Suppressor macrophage treated with lipopolysaccharide for 1 hour (primary cell): ENCODE data around the gene NEURL3.

Source experiments
- DNase-seq, 3 donors: peaks; one replicate each; pipeline ENCODE4 v3.0.0-alpha.2; 2020 to 2022

NEURL3 gene

GRCh38 chr2:96527286-96528005 is 22.3 kb upstream of the NEURL3 start:
- peak; percentile 68 to 76 (median 76) for DNase-seq

DNA sequence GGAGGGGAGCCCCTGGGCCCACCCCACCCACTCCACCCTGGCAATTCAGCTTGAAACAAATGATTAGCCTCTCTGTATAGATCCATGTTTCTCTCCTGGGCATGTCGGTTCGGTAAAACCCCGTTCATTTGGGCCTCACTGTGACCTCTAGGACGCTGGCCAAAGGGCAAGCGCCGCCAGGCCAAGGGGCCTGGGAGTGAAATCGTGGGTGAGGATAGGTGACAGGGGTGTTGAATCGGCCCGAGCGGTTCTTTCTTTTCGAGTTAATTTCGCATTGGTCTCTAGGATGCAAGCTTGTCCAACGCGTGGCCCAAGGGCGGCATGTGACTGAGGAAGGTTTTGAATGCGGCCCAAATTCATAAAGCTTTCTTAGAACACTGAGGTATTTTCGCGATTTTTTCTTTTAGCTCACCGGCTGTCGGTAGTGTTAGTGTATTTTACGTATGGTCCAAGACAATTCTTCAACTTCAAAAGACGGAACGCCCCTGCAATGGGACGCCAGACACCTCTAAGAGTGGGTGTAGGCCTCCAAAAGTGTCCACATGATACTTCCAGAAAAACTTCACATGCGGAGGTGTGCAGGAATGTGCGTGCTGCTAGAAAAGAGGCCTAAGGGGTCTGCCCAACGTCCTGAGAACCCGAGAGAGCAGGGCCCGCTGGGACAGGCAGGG is 21.6 kb upstream of the NEURL3 start:
- no peak for DNase-seq

GRCh38 chr2:96526101-96526591 is 21.0 kb upstream of the NEURL3 start:
- DNase-seq: no peak

DNA sequence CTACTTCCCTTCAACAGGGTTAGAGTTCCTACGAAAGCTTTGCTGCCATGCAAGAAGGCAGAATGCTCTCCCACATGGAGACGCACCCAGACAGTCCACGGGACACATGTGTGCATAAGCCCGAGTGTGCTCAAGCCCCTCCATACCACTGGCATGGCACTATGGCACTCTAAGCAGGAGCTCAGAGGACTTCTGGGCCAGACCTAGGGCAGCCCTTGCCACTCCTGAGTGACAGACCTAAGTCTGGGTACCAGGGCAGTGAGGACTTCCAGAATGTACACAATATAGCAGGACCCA is 20.0 kb upstream of the NEURL3 start:
- no peak for DNase-seq

DNA sequence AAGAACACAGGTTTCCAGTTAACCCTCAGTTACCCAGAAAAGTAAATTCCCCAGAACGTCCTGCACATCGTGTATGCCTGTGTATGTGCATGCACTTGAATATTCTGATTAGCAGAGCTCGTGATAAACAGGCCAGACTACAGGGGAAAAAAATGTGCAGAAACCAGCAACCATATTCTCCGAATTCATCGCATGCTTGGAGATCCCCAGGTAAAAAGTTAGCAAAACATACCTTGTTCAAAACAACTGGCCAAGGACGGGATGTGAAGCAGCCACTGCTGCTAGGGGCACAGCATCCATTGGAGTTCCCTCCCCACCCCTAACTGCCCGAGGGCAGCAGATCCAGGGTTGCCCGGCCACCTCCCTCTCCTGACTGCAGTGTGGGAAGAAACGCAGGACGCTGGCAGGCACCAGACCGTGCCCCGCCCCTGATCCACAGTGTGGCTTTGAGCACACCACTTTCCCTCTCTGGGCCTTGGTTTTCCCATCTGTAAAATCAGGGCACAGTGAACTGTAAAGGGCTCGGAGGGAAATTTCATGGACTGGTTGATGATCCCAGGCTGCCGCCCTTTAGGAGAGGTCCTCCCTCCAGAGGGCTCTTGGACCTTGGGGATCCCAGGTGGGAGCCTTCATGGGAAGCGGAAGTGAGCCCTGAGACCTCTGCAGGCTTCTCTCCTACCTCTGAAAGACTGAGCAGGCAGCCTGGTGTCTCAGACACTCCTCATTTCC is 19.5 kb upstream of the NEURL3 start:
- DNase-seq: no peak

- no peak for DNase-seq
Observed at GRCh38 chr2:96523659-96524481, 18.7 kb upstream of the NEURL3 start.

DNA sequence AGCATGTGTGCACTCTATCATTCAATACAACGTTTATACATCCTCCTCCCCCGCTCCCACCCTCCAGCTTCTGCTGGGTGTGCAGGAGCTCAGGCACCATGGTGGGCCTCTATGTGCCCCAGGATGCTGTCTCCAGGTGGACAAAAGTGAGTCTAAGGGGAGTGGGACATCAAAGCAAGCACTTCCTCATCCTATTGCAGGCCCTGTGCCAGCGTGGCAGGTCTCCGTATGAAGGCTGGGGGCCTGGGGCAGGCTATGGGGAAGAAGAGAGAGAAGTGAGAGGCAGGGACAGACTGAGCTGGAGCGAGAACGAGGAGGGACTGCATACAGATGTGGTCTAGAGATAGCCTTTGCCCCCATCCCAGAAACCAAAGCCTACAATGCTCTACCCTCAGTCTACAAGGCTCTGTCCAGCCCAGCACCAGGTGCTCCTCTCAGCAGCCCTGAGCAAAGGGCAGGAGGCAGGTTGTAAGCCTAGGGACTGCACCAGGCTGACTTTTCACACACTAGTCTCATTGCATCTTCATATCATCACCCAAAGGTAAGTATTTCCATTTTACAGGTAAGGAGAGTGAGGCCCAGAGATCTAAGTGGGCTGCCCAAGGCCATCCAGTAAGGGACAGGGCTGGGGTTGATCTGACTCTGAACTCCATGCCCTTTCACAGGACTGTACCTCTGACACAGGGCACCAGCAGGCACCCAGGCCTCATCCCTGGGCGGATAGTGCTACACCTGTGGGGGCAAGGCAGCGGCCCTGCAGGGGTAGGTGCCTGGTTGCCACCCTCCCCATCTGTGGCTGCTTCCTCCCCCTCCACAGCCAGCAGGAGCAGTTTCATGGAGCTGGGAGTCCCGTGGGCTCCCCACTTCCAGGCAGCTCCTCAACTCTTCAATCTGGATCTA is 17.4 kb upstream of the NEURL3 start:
- no peak for DNase-seq

GRCh38 chr2:96521219-96521618 is 16.1 kb upstream of the NEURL3 start:
- DNase-seq: no peak

DNA sequence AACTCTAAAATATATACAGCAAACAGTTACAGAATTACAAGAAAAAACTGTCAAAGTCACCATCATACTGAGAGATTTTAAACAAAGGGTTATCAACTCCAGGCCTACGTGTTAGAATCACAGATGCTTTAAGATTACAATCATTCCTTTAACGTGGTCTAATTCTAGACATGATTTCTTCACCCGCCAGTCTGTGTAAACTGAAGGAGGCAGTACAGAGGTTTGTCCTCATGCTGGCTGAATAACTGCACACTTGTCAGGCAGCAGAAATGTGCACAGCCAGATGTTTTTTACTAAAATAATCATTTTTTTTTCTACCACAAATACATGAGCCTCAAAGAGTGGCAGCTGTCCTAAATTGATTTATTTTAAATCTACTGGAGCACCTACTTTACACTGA is 15.5 kb upstream of the NEURL3 start:
- no peak for DNase-seq

- no peak for DNase-seq
Observed at GRCh38 chr2:96520231-96520630, 15.1 kb upstream of the NEURL3 start.

DNA sequence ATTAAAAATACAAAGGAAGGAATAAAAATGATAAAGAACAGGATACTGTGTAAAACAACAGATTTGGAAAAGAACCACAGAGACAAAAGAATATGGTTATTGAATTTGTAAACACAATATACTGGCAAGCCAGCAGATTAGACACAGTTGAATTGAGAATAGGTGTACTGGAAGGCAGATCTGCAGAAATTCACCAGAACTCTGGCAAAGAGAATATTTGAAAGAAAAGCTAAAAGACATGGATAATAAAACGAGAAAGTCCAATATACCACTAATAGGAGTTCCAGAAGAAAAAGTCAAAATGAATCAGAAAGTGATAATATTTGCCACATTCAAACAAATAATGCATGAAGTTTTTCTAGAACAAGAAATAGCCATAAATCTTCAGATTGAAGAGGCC is 11.9 kb upstream of the NEURL3 start:
- no peak for DNase-seq

- no peak for DNase-seq
Observed at GRCh38 chr2:96514521-96514920, 9.4 kb upstream of the NEURL3 start.

DNA sequence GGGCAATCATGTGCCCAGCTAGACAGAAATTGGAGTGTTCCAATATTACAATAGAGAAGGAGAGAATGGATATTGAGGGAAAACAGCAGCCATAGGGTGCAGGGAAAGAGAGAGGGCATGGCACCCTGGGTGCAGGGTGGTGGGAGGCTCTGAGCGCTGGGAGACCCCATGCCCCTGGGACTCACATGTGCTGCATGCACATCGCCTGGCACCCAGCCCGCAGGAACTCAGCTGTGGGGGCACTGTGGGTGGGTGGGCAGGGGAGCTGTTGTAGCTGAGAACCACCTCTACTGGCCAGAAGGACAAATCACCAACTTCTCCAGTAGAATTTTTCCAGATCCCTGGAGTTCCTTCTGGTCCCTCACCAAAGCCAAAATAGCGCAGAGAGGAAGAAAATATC is 7.2 kb upstream of the NEURL3 start:
- peak in 1 of 3 donors; percentile 5 for DNase-seq

DNA sequence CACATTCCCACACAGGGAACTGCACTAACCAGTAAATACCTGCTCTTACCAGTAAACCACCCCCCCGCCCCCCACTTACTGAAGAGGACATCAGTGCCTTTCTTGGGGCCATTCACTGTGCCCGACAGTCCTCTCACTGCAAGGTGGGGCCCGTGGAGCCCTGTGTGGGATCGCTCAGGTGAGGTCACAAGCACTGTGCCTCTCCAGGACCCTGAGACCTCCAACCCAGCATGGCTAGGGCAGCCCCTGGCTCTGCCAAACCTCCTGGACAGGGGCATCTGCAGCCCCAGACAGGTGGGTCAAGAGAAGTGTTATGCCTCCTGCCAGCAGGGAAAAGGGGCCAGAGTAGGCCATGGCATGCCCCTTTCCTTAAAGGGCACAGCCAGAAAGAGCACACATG is 6.7 kb upstream of the NEURL3 start:
- DNase-seq: peak in 1 of 3 donors; percentile 10

DNA sequence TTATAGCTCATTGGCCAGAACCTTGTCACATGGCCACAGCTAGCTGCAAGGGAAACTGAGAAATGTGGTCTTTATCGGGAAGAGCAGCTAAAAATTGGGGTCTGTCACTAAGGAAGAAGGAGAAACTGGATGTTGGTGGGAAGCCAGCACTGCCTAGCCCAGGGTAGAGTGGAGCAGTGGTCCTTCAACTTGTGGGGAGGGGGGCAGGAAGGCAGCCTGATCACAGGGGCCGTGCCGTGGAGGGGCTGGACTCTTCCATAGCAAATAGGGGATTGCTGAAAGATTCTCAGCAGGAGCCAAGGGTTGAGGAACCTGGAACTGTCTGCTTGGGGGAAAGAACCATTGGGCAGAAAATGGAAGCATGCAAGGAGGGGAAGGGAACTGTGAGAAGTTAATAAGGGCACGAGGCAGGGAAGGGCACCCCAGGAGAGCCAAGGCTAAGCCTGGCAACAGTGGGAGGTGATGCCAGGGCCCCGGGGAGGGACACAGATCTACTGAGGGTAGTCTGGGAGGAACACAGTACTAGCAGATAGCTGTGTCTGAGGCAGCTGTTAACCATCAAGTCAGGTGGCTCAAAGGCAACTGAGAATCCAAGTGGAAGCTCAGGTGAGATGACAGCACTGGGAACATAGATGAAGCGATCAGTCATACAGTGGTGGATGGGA is 5.9 kb upstream of the NEURL3 start:
- peak in 1 of 3 donors; percentile 10 for DNase-seq

- DNase-seq: peak in 1 of 3 donors; percentile 0
Observed at GRCh38 chr2:96509847-96510230, 4.7 kb upstream of the NEURL3 start.

DNA sequence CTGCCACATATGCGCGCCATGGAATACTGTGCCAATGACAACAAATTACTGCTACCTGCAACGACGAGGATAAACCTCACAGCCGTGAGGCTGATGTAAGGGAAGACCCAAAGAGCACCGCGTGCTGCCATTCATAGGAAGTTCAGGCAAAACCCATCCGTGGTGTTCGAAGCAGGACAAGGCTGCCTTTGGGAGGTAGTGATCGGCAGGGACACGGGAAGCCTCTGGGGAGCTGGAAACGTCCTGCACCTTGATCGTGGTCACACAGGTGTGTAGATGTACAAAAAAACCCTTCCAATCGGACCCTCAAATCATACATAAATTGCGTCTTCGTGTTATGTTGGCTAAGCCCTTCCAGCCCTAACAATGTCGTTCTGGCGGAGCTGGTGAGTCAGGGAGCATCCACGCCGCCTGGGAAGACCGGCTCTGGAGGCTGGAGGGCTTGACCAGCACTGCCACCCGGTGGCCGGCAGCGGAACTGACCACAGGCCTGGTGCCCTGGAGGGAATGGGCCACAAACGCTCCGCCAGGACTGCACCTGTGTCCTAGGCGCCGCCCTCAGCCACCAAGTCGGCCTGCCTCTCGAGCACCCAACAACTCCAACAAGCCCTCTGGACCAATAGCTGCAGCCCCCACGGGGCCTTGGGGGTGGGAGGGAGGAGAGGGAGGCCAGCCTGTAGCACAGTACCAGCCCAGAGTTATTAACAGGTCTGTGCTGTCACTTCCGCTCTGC is 4.1 kb upstream of the NEURL3 start:
- peak; percentile 92 to 95 (median 94) for DNase-seq

DNA sequence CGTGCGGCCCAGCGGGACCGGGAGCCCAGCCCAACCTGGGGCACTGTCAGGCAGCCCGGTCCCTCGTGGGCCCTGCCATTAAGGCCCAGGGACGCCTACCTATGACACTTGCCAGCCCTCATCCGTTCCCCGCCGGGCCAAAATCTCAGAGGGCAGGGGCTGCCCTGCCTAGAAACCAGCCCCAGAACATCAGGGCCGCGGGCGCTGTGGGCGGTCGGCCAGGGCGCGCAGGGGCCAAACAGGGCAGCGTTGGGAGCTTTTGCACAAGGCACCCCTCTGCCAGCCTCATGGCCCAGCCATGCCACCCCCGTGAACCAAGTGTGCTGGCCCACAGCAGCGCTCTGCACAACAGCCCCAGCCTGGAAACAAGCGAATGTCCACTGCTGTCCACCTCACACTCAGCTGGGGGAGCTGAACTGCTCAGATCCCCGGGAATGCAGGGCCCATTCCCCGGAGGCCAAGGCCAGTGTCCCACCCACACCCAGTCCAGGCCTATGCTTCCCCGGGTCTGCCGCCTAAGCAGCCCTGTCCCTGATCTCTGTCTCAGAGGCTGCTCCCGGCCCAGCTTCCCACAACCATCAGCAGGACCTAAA is 3.5 kb upstream of the NEURL3 start:
- DNase-seq: peak in 1 of 3 donors; percentile 8

GRCh38 chr2:96507957-96508520 is 2.9 kb upstream of the NEURL3 start:
- DNase-seq: peak; percentile 84 to 94 (median 87)

DNA sequence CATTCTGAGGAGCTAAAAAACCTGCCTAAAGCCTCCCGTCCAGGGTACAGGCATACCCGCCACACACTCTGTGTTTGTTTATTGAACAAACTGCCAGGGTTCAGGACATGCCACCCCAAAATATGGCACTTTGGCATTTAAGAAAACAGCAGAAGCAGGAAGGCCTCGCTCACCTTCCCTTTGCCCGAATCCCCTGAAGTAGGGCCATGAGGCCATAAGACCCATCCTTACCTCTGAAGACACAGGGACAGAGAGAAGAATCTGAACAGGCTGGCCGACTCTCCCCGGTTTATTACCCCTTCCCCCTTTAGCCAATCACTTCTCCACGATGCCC is 1.7 kb upstream of the NEURL3 start:
- peak in 1 of 3 donors; percentile 9 for DNase-seq
